GM12875 (cell line): ENCODE measurements around the gene RASA2.

ENCODE experiments used
- H3K4me3 ChIP-seq: one replicate; pipeline ENCODE4 v1.5.1; 2011; ENCODE audit warnings: low read depth, low read length, control low read depth
- TF ChIP-seq, protein P1 (sequence below): IDR thresholded peaks from 2 replicates; pipeline ENCODE4 v1.5.1; 2011; ENCODE audit warnings: low read depth, mild to moderate bottlenecking, control low read depth, inconsistent platforms, low read length, moderate library complexity, borderline replicate concordance; ENCODE audit not compliant: insufficient read depth

Gene RASA2

DNA sequence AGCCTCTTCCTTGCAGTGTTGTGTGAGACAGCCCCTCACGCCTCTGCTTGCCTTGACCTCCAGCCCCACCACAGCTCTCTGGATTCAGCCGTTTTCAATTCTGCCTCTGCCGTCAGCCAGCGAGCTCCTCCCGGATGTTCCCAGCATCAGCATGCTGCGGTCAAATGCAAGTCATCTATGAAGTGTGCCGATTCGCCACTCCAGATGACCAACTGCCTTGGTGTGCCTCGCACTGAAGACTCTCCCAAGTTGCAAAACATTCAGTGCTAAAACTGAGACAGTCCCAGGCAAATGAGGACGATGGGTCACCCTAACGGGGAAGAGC lies 30.6 kb upstream of the RASA2 start:
- TF ChIP-seq, protein P1, sequence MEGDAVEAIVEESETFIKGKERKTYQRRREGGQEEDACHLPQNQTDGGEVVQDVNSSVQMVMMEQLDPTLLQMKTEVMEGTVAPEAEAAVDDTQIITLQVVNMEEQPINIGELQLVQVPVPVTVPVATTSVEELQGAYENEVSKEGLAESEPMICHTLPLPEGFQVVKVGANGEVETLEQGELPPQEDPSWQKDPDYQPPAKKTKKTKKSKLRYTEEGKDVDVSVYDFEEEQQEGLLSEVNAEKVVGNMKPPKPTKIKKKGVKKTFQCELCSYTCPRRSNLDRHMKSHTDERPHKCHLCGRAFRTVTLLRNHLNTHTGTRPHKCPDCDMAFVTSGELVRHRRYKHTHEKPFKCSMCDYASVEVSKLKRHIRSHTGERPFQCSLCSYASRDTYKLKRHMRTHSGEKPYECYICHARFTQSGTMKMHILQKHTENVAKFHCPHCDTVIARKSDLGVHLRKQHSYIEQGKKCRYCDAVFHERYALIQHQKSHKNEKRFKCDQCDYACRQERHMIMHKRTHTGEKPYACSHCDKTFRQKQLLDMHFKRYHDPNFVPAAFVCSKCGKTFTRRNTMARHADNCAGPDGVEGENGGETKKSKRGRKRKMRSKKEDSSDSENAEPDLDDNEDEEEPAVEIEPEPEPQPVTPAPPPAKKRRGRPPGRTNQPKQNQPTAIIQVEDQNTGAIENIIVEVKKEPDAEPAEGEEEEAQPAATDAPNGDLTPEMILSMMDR = no peak
- H3K4me3 ChIP-seq = no peak overlapping the region

GRCh38 chr3:141457624-141458236 lies 29.1 kb upstream of the RASA2 start:
- H3K4me3 ChIP-seq = no peak overlapping the region
- TF ChIP-seq, protein P1 = no peak

- no peak overlapping the region for H3K4me3 ChIP-seq
- TF ChIP-seq, protein P1 = no peak
Measured at GRCh38 chr3:141459008-141459407, 27.8 kb upstream of the RASA2 start.

GRCh38 chr3:141460097-141460704 lies 26.6 kb upstream of the RASA2 start:
- TF ChIP-seq, protein P1 = peak; percentile 79
- no peak overlapping the region for H3K4me3 ChIP-seq

DNA sequence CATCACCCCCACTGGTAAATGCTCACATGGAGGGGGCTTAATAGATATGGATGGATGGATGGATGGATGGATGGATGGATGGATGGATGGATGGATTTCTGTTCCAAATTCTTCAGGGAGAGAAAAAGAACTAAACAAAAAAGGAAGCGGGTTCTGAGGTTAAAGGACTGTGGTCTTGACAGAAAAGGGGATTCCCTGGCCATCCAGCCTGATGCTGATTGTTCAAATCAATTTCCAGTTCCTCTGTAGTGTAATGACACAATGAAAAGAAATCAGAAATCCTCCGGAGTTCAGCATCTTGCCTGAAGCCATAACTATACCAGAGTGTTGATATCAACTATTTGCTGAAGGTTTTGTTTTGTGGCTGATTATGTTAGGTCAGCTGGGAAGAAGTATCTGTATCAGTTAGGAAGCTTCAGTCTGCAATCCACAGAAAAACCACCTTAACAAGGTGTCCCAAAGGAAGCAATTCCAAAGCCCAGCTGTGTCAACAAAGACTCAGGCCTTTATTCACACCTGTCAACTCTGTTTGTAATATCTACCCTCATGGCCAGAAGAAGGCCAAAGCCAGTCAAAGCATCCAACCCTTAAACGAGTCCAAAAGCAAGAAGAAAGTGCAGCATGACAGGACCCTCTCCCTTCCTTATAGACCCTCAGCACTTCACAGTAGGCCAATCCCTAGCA lies 24.5 kb upstream of the RASA2 start:
- TF ChIP-seq, protein P1 = no peak
- H3K4me3 ChIP-seq = no peak overlapping the region

GRCh38 chr3:141465221-141465620 lies 21.6 kb upstream of the RASA2 start:
- TF ChIP-seq, protein P1 = no peak
- no peak overlapping the region for H3K4me3 ChIP-seq
